GM12874 (cell line): ENCODE results near the gene SORL1.

Source experiments
- CTCF ChIP-seq: IDR thresholded peaks from 2 replicates; pipeline ENCODE4 v1.5.1; 2011; ENCODE audit warnings: low read depth, mild to moderate bottlenecking, control low read depth, low read length, moderate library complexity; ENCODE audit not compliant: insufficient read depth

Gene SORL1

GRCh38 chr11:121681550-121682268 lies 229.6 kb downstream of the SORL1 start:
- no peak for TF ChIP-seq CTCF
